ENCODE measurements around the gene LSAMP. TPM values are rescaled to one million over a fixed set of nuclear protein-coding genes. Genes with fewer than 3 reads are reported as not detected.

The LSAMP gene
- total RNA-seq, 1 experiment from 2014 or later, result 0.90 TPM

DNA sequence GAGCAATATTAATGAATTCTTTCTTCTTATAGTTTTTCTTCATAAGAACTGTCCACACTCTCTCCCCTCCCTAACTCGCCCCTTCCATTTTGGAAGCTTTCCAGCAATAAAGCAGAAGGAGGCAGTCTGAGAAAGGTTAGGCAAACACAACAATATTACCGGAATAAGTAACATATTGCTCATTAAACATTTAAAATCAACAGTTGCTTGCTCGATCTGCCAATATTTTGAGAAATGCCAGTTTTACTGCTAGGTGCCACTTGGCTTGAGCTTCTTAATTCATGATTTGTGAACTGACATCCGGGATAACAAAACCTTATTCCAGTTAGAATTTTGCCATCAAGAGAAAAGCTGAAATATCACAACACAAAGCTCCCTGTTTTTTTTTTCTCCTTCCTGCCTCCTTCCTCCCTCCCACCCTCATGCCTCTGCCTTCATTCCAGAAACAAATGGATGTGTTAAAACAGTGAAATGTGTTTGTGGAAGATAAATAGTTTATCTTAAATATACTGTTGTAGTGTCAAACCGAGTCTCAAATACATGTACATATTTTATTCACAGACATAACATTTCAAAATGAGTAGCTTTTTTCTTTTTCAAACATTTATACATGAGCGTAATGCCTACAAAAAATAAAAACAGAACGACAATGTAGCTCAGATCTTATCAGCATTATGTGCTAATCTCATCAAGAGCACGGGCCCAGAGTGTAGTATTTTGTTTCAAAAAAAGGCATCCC is 568.2 kb downstream of the LSAMP start:
- H2AK5ac ChIP-seq (ENCODE audit: insufficient read length, low read length), result no peak overlapping the region

More for the DNA sequence above, 568.2 kb downstream of the LSAMP start:
- Mint-ChIP-seq H3K27me3 (ENCODE audit: low read depth) (no peaks in the 10 kb centered on the region), H3K4me1 (peaks cover 33 to 42% of the 10 kb centered on the region in 2 experiments), H3K4me3 (no peak overlapping the region), H3K27ac (no peak overlapping the region), H3K36me3 (ENCODE audit: insufficient read depth in 1 of 3, low read depth in 3 of 3) (no peaks in the 10 kb centered on the region), H3K9me3 (no peaks in the 10 kb centered on the region)
- Histone ChIP-seq H3K56ac (ENCODE audit: insufficient read length, low read depth, low read length) (no peak overlapping the region), H2BK5ac (ENCODE audit: insufficient read length, low read length) (no peak overlapping the region), H2AFZ (ENCODE audit: low read length) (no peak overlapping the region), H3T11ph (ENCODE audit: low read length) (no peak overlapping the region), H3K23ac (ENCODE audit: insufficient read length, low read depth, low read length) (no peak overlapping the region), H3K18ac (ENCODE audit: insufficient read length, low read depth, low read length) (no peak overlapping the region), H2BK15ac (ENCODE audit: low read depth, low read length) (no peak overlapping the region), H3K79me1 (ENCODE audit: insufficient read depth, low read depth, low read length, poor library complexity, severe bottlenecking) (no peaks in the 10 kb centered on the region), H3K4me1 (ENCODE audit: insufficient read depth, low read length) (no peaks in the 10 kb centered on the region), H4K20me1 (ENCODE audit: control insufficient read depth, insufficient read depth, insufficient read length) (no peaks in the 10 kb centered on the region), H2BK120ac (ENCODE audit: low read depth, low read length, poor library complexity, severe bottlenecking) (no peak overlapping the region), H3K27ac (ENCODE audit: insufficient read length, low read depth, low read length) (no peak overlapping the region), H3K79me2 (ENCODE audit: insufficient read depth, low read length) (no peaks in the 10 kb centered on the region), H3K14ac (ENCODE audit: insufficient read depth, low read length) (no peak overlapping the region), H4K91ac (ENCODE audit: insufficient read length, low read depth, low read length) (no peak overlapping the region), H3K4ac (ENCODE audit: low read depth, low read length) (no peak overlapping the region), H3K27me3 (ENCODE audit: insufficient read depth, low read length) (no peaks in the 10 kb centered on the region), H3K23me2 (ENCODE audit: insufficient read length, low read depth, low read length, poor library complexity, severe bottlenecking) (no peaks in the 10 kb centered on the region), H2BK20ac (ENCODE audit: low read depth, low read length, poor library complexity, severe bottlenecking) (no peak overlapping the region), H3K9me3 (ENCODE audit: control insufficient read depth, low read depth, low read length) (no peaks in the 10 kb centered on the region), H3K4me2 (ENCODE audit: insufficient read depth, insufficient read length, low read length) (no peak overlapping the region), H4K8ac (replicated peaks; ENCODE audit: insufficient read length, low read depth, low read length) (no peak overlapping the region), H4K5ac (ENCODE audit: insufficient read length, low read depth, low read length) (no peak overlapping the region), H2BK12ac (ENCODE audit: insufficient read length, low read depth, low read length) (no peak overlapping the region), H3K9ac (ENCODE audit: extremely low read depth, insufficient read length, low read length) (no peak overlapping the region)
- no peak for DNase-seq
- no peak for TF ChIP-seq CTCF (conservative IDR thresholded peaks at IDR 0.05)
- no CpG with 5 or more reads among the region's 8 CpGs for WGBS (ENCODE audit: extremely low coverage, insufficient read length, low lambda C conversion rate)
